NOMO-1 treated with DMSO at 0.1 percent for 48 hours (cell line): ENCODE results near the gene EVC.
"Not testable (repeated sequence)": the region's sequence is repeated elsewhere in the genome, so short reads cannot be mapped to it uniquely, and the experiment has no call there.

Experiments used
- DNase-seq: peaks from one replicate; lab custom pipeline; 2025; ENCODE audit not compliant: unreplicated experiment; lab: John Stamatoyannopoulos, UW

The EVC gene

DNA sequence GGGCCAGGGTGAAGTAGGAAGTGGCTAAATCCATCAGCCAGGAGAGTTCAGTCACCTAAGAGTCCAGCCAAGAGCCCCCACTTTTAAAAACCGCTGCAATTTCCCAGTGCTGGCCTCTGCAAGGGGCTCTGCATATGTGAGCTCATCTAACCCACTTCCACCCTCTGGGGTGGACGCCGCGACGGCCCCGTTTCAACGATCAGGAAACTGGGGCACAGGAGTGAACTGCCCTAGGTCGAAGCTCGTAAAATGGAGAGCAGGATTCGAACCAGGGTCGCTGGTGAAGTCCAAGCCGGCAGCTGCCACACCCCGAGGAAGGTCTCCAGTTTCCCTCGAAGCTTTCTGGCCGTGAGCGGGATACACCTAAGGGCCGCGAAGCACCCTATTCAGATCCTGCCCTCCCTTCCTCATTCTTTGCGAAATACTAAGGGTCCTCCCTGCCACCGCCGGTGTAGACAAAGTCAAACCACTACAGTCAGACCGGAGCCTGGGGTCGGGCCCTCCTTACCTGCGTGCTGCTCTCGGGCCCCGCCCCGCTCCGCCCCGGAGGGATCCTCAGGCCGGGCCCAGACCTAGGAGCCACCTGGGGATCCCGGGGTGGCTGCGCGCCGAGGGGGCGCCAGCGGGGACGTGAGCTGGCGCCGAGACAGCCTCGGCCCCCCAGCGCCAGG, 3.1 kb upstream of the EVC start:
- DNase-seq: no peak

DNA sequence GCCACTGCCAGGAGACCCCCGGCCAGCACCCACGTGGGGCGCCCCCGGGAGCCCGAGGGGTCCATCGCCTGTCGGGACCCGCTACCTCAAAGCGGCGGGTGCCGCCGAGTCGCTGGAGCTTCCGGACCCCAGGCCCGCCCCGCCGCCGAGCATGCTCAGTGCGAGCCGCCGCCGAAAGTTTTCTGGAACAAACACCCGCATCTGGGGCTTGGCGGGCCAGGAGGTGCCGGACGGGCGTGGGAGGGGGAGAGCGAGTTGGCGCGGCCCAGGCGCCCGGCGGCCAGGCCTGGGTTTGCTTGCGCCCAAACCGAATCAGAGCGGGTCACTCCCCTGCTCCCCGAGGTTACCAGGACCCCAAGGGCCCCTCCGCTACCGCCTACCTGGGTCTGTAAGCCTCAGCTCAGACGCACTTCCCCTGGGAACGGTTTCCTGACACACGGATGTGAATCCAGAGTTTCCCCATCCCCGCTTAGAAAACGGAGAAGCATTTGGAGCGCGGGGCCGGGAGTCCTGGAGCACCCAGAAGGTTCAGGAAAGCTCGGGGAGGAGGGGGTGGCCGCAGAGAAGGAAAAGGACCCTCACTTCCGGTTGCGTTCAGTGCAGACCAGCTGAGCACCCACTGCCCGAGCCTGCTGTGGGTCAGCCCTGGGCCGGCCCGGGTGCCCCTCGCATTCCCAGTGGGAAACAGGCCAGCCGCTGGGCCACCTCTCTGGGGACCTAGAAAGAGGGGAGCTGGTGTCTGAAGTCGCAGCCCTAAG, 2.4 kb upstream of the EVC start, which contains the start of gene EVC2:
Gene EVC2 (minus strand): TSS at position 111 of the 758 bp plus-strand sequence. CDS start 46 bp downstream, at position 65.
- DNase-seq: no peak

DNA sequence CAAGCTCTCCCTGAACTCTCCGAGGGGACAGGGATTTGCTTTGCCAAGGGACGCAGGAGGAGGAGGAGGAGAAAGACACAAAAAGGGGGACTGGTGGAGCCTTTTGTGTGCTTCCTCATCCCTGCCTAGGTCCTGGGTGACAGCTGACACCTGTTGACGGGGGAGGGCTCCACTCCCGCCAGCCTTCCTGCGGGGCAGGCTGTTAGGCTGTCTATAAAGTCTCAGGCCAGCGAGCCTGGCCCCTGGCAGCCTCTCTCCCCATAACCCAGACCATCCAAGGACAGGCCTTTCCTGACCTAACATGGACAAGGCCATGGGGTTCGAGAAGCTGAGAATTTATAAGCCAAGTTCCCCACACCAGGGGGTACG, 1.8 kb upstream of the EVC start:
- no peak for DNase-seq

DNA sequence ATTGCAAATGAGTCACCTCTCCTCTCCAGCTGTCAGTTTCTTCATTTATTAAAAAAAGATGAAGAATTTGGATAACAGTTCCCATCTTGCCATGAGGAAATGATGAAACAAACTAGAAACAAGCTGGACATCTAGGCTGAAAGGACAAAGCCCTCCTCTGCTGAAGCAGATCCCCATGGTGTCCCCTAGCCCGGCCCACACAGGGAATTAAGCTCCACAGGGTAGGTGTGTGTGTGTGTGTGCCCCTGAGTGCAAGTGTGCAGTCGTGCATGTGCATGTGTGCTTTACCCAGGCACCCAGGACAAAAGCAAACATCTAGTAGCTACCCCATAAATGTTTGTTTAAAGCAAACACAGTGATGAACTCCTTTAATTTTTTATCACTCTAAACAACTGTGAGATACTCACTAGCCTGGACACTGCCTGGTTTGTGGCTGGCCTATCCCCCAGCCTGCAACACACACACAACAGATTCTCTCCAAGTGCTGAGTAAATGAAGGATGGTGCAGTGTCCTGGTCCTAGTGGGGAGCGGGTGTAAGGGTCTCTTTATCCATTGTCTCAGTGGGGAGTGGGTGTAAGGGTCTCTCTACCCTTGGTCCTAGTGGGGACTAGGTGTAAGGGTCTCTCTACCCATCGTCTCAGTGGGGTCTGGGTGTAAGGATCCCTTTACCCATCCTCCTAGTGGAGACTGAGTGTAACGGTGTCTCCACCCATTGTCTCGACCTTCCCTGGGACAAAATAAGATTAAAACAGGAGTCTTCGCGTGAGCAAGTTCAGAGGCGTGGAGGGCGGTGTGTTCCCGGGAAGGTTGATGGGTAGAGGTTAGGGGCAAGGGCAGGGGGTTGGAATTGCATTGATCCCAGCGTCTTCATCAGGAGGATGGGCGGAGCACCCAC, 688 bp upstream of the EVC start:
- DNase-seq: no peak

DNA sequence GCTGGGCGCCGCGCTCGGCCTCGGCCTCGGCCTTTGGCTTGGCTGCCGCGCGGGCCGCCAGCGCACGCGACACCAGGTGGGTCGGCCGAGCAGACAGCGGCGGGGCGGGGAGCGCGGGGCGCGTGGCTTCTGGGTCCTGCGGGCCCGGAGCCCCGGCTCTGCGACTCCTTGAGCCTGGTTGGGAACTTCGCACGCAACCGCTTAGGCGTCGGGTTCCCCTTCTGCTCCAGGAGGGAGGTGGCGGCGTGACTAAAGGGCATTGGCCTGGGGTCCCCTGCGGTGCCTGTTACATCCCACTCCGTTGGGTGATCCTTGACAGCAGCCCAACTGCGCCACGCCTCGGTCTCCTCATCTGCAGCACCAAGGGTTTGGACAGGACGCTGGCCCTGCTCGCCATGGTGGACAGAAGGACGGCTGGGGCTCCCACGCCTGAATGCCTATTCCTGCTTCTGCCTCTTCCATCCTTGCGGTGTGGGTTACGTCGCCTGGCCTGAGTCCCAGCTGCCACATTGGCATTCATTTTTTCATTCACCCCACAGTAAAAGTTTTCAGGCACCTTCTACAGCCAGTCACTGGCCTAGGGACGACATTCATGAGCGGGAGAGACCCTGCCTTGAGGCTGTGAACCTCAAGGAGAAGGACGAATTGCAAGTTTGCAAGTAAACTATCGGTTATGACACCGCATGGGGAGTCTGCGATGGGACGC, 631 bp downstream of the EVC start:
- DNase-seq: no peak

DNA sequence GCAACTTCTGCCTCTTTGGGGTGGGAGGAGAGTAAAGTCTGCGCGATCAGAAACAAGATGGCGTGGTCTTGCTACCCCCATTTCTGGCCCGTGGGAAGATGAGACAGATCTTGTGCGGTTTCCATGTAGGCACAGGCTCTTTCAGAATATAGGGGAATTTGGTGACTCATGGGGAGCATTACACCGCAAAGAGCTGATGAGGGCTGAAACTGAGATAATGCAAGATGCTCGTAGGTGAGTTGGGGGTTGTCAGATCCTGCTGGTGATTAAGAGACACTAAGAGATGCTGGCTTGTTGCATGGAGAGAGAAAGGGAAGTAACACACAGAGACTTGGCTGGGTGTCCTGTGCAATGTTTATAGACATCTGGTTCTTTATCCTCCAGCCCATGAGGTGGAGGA, 1.5 kb downstream of the EVC start:
- DNase-seq: no peak

DNA sequence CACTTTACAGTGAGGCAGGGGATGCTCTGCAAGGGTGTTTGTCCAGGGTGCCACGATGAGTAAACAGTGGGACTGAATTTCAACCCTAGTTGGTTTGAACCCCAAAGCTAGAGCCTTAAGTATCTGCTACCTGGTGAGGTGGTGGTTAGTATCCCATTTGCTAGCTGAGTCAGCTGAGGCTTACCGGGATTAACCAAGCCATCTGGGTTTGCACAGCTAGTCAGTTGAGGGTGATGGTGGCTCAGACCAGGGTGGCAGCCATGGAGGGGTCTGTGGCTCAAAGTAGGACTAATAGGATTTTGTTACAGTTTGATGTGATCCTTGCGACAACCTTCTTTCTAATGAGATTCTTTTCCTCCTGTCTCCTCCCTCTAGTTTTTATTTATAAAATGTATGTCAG, 1.9 kb downstream of the EVC start:
- DNase-seq: no peak

DNA sequence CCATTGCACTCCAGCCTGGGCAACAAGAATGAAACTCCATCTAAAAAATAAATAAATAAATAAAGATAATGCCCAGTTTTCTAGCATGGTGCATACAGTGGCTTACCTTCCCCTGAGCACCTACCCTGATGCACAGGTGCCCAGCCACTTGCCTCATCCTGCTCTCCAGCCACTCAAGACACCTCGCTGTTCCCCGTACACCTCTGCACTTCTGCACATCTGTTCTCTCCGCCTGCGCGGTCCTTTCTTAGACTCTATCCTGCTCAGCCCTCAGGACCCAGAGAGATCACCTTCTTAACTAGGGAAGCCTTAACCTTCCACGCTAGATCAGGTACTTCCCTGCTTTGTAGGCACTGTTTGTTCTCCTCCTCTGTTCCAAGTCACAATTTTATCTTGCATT, 2.9 kb downstream of the EVC start:
- DNase-seq: no peak

DNA sequence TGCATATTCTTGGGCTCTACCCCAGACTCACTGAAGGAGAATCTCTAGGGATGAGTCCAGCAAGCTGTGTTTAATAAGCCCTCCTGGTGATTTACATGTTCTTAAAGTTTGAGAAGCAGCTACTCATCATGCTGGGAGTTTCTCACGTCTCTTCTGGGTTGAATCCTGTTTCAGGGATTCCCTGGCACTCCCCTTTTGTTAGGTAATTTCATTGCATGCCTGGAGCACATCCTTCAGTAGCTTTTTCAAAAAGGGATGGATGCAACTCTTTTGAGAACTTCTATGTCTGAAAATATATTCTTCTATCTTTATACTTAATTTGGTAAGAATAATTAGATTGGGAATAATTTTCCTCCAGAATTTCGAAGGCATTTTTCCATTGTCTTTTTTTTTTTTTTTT, 4.4 kb downstream of the EVC start:
- no peak for DNase-seq

DNA sequence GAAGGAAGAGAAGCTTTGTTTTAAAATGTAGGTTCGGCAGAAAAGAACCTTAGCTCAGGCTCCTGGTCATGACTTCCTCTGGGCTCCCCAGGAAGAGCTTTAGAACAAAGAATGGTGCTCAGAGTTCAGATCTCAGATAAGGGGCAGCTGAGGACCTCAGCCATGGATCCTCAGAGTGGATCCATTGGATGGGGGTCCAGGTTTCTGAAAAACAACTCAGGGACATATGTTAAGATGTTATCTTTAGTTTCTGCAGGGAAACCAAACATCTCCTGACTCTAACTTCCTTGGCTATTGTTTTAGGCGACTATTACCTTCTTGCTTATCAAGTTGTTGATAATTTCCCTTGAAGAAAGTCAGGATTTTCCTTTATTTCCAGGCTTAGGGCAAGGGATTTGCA, 5.4 kb downstream of the EVC start:
- no peak for DNase-seq

DNA sequence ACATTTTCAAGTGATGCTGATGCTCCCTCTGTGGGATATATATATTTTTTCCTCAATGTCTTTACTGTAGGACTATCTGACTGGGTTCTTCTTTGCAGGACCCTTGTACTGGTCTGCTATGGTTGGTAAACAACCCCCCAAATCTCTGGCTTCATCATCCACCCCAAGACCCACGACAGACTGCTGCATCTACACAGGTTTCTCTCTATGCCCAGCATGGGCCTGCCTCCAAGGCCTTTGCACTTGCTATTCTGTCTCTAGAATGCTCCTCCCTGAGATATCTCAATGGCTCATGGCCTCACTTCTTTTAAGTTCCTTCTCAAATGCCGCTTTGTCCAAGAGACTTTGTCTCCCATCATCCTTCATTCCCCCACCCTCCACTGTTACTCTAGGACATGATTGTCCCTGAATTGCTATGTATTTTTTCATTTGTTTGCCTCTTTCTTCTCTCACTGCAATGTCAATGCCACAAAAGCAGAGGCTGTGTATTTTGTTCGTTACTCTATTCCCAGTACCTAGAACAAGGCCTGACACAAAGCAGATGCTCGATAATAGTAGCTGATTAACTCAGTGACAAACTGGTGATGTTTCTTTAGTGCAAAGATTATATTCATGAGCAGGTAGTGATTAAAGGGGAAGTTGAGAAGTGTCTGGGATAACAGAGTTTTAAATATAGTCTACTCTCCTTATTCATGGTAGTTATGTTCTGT, 6.6 kb downstream of the EVC start:
- no peak for DNase-seq

DNA sequence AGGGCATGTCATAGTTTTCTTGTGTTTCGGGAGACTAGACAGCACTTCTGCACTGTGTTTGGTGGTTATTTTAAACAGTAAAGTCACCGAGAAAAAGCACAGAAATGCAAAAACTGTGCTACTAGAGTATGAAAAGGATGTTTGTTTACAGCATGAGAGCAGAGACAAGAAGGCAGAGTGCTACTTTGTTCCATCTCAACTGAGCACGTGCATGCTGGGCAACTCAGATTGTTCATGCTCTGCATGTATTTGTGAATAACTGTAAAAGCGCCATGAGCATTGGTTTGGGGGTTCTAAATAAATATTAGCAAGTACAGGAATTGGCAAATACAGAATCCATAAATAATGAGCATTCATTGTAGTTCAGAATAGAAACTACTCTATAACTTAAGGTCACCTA, 7.4 kb downstream of the EVC start:
- no peak for DNase-seq

DNA sequence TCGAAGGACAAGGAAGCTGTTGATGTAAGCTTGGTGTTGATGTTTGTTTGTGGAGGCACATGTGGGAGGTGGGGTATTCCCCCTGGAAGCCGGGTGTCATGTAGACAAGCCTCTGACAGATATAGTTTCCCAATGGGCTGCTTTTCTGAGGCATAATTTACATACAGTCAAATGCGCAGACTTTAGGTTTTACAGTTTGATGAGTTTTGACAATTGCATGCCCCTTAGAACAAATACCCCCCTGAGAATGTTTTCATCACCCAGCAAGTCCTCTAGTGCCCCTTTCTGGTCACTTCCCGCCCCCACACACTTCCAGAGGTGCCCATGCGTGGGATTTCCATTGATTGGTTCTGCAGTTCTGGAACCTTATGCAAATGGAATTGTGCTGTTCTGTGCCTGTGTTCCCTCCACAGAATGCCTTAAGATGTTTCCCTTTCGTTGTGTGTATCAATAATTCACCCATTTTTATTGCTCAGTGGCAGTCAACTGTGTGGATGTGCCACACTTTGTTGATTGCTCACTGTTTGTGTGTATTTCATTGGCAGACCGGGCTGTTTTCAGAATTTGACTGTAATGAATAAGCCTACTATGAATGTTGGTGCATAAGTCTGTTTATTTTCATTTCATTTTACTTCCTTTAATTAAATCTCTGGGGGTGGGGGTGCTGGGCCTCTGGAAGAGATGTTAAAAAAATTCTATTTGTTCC, 8.5 kb downstream of the EVC start:
- DNase-seq: no peak

DNA sequence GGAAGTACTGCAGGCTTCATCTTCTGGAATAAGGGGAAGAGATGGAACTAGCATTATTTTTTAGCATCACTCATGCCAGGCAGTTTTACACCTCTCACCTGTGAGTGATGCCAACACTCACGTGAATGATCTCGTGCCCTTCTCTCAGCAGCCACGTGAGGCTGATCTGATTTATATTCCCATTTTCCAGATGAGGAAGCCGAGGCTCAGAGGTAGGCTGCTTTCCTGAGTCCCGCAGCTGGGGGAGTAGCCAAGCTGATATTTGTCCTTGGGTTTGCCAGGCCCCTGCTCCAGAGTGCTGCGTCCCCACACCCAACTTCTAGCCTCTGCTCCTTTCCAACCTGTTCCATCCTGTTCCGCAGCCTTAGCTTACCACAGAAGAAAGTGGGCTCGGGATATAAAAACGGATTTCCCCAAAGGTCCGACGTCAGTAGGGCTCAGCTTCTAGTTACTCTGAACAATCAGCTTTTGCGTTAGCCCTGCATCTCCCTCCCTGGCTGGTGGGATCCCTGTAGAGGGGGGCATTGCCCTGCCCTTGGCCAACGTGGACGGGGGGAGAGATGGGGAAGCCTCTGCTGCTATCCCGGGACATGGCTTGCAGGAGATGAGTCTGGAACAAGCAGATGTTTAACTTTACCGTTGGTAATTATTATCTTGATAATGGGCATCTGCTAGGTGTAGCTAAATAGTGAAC, 9.3 kb downstream of the EVC start:
- DNase-seq: no peak

DNA sequence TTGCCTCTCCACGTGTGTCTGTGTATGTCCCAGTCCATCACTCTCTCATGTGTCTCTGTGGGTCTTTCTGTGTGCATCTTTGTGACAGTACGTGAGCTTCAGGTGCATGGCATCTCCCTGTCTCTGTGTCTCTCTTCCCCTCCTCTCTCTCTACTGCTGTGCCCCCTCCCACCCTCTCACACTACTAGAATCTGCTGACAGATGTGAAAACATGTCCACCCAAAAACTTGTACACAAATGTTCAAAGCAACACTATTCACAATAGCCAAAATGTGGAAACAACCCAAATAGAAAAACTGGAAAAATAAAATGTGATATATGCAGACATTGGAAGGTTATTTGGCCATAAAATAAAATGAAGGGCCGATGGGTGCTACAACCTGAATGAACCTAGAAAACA, 10.0 kb downstream of the EVC start:
- DNase-seq: no peak

DNA sequence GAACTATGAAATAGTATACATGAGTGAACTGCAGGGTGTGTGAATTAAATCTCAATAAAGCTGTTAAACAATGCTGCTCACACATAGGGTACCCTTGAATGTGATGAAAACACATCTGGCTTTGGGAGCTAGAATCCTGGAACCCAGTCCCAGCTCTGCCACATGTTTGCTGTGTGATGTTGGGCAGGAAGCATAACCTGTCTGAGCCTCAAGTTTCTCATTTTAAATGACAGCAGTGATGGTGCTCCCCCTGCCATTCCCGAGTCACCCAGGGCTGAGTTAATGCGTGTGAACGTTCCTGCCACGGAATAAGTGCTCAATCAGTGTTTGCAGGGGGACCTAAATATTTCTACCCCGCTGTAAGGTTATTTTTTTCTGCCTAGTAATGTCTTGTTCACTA, 10.9 kb downstream of the EVC start:
- DNase-seq: no peak

DNA sequence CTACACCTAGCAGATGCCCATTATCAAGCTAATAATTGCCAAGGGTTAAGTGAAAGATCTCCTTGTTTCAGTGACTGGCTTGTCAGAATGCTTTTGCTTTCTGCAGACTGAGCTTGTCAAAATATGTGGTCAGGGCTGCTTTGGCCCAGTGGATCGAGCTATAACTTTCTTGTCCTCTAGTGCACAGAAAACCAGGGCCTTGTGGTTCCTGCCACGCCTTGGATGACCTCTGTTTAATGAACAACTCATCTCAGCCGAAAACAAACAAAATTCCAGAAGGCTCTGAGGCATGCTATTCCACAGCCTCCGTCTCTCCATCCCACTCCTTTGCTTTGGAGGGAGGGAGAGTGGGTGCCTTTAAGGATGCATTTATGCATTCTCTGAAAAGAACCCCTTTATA, 11.3 kb downstream of the EVC start:
- DNase-seq: no peak

DNA sequence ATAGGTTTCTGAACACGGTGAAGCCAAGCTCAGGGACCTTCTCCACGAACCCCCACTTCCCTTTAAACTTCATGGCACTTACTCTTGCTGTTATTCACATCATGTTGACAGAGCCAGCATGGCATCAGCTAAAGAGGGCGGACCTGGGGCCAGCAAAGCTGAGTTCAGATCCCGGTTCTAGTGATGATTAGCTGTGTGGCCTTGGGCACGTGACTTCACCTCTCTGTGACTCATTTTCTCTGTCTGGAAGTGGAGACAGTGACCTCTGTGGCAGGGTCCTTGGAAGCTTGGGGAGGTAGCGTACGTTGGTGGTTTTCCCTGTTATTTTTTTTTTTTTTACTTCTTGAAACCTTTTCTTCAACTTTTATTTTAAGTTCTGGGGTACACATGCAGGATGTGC, 13.4 kb downstream of the EVC start:
- no peak for DNase-seq

DNA sequence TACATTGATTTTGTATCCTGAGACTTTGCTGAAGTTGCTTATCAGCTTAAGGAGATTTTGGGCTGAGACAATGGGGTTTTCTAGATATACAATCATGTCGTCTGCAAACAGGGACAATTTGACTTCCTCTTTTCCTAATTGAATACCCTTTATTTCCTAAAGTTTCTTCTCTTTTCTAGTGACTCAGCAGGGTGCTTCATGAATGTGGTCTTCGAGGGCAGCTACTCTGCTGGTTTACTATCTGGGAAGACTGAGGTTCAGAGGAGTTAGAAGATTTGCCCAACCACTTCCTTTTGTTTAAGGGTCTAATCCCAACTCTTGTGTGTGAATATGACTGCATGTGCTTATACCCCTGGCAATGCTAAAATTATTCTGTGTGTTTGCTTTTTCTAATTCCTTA, 17.4 kb downstream of the EVC start:
- not testable (repeated sequence) for DNase-seq
